Measurements from ENCODE around the gene GALNT9.

GALNT9 gene

DNA sequence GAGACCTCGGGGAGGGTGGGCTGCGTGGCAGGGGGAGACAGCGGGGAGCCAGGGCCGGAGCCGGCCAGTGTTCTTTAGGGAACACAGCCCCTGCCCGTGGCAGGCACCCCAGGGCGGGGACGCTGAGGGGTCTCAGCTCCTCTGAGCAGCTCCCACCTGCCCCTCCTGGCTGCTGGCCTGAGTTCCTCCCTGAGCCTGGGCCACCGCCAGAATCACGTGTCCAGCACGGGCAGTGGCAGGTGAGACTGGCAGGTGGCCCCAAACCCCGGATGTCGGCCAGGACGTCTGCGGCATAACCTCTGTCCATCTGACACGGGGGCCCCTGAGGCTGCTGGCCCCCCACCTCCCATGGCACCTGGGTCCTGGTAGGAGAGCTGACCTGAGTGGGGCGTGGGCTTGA, 160.0 kb downstream of the GALNT9 start:
- DNase-seq (ENCODE audit: low spot score) = no peak

DNA sequence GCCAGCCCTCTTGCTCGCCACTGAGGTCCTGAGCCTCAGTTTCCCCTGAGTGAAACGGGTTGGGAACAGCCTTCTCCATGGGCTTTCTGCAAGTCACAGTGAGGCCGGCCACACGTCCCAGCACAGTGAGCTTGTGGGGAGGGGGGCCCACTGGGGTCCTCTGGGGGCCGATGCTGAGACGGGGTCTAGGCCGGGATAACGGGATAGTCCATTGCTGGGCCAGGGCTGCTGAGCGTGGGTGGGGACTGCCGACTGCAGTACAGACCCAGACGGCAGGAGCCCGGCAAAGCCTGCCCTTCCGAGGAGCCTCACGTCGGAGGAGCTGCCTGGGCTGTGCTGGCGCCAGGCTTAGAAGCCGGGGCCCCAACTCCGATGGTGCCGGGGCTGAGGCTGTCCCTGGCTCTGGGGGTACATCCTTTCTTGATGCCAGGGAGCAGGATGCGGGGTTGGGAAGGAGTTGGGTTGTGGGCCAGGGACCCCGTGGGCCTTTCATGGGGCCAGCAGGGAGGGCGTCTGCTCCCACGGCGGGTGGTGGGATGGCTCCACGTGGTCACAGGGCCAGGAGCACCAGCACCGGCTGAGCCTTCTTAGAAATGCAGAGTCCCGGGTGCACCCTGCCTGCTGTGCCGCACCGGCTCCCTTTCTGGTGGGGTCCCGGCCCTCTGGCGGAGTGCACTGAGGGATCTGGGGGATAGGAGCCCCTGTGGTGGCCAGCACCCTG, 160.9 kb downstream of the GALNT9 start:
- DNase-seq (ENCODE audit: low spot score) = no peak

DNA sequence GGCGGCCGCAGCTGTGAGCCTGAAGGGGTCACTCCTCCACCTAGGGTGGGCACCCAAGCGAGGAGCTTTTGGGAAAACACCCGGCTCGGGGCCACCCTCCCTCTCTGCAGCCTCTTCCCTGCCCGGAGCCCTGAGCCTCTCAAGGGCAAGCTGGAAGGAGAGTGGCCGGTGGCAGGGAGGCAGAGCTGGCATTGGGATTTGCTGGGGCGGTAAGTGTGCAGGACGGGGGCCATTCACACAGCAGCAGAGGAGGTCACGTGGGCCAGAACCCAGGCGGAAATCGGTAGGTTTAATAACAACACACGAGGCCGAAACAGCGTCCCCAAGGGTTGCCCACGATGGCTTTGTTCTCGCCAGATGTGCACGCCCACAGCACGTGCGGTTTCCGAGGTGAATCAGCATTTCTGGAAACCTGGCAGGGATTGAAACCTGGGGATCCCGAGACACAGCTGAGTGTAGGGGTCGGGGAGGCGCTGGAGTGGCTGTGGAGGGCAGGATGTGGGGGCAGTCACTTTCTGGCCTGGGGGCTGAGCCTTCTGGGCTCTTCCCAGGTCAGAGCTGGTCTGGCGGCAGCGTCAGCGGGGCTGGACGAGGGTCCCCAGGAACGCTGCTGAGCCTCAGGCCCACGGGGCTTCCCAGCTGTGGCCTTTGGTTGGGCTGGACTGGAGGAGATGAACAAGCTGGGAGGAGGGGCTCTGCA, 161.6 kb downstream of the GALNT9 start:
- DNase-seq (ENCODE audit: low spot score) = no peak

DNA sequence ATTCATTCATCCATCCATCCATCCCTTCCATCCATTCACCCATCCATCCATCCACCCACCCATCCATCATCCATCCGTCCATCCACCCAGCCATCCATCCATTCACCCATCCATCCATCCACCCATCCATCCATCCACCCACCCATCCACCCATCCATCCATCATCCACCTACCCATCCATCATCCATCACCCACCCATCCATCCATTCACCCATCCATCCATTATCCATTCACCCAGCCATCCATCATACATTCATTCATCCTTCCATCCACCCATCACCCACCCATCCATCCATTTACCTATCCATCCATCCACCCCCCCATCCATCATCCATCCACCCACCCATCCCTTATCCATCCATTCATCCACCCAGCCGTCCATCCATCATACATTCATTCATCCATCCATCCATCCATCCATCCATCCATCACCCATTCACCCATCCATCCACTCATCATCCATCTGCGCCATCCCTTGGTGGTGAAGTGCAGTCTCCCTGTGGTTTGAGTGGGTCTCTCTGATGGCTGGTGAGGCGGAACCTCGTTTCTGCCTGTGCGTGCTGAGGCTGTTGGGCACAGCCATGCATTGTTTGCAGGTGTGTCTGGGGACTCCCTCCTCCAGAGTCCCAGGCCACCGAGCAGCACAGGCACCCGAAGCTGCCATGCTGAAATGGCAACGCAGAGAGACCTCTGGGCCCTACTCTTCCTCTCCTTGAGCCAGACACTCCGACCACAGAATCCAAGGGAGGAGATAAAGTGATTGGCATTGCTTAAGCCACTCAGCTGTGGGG, 162.4 kb downstream of the GALNT9 start:
- DNase-seq (ENCODE audit: low spot score) = no peak

DNA sequence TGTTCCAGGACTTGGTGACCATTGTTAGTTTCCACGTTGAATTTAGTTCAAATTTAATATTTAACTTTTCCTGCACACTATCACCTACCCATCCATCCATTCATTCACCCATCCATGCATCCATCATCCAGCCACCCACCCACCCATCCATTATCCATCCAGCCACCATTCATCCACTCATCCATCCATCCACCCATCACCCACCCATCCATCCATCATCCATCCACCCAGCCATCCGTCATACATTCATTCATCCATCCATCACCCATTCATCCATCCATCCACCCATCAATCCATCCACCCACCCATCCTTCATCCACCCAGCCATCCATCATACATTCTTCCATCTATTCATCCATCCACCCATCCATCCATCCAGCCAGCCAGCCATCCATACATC, 163.3 kb downstream of the GALNT9 start:
- no peak for DNase-seq (ENCODE audit: low spot score)

DNA sequence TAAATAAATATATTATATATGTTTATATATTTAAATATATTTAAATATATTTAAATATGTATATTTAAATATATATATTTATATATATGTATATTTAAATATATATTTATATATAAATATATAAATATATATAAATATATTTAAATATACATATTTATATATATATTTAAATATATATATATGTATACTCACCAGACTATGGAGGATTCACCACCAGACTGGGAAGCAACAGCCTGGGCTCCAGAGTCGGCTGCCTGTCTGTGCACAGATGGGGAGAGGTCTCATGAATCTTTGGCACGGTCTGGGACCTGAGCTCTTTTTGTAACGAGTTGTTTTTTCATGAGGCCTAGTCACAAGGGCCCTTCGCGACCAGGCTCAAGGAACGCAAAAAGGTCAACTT, 163.8 kb downstream of the GALNT9 start:
- DNase-seq (ENCODE audit: low spot score) = no peak

DNA sequence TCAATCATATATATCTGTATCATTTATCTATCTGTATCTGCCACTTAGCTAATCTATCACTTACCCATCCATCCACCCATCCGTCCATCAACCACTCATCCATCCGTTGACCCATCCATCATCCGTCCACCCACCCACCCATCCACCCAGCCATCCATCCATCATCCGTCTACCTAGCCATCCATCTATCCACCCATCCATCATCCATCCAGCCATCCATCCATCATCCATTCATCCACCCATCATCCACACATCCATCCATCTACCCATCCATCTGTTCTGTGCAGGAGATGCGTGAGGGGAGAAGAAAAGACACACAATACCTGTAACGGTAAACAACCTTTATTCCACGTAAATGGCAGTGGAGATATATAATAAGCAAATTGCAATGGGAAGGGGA, 165.0 kb downstream of the GALNT9 start:
- DNase-seq (ENCODE audit: low spot score) = no peak

DNA sequence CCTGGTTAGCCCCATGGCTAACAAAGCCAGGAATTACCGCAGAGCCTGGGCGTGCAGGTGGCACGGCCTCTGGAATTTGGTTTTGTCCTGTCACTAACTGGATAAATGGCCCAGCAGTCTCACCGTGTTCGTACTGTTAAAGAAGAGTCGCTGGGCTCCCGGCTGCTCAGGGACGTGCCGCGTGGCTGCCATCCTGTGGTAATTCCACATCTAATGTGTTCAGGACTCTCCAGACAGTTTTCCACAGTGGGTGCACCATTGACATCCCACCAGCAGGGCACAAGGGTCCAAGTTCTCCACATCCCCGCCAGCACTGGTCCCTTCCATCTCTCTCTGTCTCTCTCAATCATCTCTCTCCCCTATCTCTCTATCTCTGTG, 165.5 kb downstream of the GALNT9 start:
- DNase-seq (ENCODE audit: low spot score) = no peak

DNA sequence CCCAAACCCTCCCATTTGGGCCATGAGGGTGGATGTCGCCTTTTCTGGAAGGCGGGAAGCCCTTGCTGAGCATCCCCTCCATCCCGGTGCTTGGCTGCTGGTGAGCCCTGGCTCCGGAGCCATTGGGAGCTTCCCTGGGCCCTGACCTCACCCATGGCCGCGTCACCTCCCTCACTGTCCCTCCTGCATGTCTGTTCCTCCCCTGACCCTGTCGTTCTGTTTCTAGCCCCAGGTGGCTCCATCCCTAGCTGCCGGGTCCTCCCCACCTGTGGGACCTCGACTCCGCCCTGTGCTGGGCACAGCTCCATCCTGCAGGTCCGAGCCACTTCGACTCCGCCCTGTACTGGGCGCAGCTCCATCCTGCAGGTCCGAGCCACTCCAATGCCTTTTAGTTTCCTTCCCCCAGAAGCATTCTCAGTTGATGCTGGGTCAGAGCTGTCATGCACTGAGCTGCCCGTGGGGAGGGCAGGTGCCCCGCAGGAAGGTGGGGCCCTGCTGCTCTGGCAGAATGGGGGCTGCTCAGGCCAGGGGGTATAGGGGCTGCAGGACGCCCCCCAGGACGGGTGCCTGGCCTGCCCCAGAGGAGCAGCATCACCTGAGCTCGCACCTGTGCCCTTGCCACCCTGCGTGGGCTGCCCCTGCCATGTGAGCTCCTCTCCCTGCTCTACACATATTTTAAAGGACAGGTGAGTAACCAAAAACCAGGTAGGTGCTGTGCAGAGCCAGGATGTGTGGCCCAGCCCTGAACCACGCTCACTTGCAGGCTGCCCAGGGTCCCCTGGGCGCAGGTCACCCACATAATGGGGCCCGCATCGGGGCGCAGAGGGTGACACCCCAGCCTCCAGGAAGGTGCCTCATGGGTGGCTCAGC, 166.1 kb downstream of the GALNT9 start:
- DNase-seq (ENCODE audit: low spot score) = no peak

DNA sequence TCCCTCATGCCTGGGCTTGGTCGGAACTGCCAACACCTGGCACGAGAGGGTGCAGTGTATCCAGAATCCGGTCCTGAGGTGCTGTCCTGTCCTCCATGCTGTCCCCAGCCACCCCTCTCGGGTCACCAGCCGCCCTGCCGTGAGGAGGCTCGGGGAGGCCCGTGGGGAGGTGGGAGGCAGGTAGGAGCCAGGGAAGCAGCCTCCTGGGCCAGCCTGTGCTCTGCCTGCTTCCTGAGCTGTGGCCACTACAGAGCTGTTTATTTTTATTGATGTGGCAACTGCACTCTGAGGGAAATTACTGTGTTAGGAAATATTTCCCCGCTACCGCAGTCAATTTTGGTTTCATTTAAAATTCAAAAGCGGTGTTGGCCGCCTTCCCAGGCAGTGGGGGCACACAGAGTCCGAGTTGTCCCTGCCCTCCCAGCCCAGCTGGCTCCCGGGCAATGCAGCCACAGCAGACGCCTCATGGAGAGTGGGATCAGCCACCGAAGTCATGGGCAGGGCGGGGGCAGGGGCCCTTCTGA, 166.8 kb downstream of the GALNT9 start:
- no peak for DNase-seq (ENCODE audit: low spot score)

DNA sequence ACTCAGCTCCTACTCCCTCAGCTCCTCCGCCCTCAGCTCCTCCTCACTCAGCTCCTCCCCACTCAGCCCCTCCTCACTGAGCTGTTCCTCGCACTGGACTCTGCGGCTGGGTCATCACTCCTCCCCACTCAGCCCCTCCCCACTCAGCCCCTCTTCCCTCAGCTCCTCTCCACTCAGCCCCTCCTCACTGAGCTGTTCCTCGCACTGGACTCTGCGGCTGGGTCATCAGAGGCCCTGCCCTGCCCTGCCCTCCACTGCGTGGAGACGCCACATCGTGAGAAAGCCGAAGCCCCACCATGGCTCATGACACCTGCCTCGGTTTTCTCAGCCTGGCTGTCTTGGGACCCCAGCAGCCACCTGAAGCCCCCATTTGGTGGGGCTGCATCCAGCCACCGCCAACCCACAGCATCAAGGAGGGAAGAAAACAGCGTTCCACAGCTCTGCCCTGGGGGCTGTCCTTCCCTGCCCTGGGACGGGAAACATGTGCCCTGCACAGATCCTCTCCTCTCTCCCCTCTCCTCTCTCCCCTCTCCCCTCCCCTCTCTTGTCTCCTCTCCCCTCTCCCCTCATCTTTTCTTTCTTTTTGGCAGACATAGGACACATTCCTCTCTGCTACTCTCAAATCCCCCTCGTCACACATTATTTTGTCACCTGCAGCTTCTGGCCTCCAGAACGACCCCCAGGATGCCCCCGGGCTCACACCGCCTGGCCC, 167.4 kb downstream of the GALNT9 start:
- no peak for DNase-seq (ENCODE audit: low spot score)

DNA sequence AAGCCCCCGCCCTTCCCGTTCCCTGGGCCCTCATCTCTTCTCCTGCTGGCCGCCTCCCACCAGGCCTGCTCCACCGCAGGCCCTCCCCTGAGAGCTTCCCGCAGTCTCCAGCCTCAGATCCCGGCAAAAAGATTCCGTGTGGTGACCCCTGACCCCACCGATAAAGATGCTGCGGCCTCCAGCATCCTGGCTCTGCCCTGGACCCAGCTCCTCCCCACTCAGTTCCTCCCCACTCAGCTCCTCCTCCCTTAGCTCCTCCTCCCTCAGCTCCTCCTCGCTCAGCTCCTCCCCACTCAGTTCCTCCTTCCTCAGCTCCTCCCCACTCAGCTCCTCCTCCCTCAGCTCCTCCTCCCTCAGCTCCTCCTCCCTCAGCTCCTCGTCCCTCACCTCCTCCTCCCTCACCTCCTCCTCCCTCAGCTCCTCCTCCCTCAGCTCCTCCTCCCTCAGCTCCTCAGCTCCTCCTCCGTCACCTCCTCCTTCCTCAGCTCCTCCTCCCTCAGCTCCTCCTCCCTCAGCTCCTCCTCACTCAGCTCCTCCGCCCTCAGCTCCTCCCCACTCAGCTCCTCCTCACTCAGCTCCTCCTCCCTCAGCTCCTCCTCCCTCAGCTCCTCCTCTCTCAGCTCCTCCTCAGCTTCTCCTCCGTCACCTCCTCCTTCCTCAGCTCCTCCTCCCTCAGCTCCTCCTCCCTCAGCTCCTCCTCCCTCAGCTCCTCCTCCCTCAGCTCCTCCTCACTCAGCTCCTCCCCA, 168.2 kb downstream of the GALNT9 start:
- no peak for DNase-seq (ENCODE audit: low spot score)

DNA sequence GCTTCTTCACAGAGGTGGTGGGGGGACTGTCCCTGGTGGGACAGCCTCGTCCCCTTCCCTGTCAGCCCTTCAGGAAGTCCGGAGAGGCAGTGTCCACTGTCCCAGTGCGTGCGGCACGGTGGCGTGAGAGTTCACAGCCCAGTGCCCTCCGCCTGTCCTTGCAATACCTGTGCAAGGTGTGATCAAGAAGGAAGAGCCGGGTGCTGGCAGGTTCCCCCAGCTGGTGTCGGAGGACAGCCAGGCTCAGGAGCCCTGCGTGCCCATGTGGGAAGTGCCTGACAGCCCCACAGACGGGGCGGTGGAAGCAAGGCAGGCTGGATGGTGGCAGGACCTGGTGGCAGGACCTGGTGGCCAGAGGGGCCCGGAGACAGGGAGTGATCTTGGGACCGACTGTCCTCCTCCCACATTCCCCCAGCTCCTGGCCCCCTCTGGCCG, 168.8 kb downstream of the GALNT9 start:
- no peak for DNase-seq (ENCODE audit: low spot score)

DNA sequence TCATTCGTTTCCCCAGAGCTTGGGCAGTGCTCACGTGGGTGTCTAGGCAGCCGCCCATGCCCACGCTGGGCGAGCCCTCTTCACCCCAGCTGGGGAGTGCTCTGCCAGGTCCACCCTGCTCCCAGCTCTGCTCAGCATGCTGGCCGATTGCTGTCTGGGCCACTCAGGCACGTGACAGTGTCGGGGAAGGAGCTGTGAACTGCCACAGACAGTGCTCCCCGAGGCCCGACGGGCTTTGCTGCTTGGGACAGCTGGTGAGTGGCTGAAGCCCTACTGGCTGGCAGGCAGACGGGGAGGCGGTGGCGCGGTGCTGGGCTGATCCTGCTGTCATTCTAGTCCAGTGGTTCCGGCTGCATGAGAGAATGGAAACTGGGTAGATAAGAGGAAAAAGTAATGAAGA, 169.4 kb downstream of the GALNT9 start:
- DNase-seq (ENCODE audit: low spot score) = no peak

DNA sequence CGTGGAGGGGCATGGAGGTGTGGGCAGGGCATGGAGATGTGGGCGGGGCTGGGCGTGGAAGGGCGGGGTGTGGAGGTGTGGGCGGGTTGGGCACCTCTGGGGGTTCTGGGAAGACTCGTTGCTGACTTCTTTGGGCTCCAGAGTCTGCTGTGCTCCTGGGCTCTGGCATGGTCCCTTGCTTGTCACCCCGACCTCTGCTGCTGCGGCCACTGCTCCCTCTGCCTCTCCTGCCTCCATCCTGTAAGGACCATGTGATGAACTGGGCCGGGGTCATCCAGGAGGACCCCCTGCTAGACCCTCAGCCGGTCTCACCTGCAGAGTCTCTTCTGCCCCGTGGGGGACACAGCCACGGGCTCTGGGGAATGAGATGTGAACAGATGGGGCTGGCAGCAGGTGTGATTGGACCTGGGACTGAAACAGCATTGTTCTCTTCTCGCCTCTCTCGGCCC, 169.8 kb downstream of the GALNT9 start:
- DNase-seq (ENCODE audit: low spot score) = no peak

DNA sequence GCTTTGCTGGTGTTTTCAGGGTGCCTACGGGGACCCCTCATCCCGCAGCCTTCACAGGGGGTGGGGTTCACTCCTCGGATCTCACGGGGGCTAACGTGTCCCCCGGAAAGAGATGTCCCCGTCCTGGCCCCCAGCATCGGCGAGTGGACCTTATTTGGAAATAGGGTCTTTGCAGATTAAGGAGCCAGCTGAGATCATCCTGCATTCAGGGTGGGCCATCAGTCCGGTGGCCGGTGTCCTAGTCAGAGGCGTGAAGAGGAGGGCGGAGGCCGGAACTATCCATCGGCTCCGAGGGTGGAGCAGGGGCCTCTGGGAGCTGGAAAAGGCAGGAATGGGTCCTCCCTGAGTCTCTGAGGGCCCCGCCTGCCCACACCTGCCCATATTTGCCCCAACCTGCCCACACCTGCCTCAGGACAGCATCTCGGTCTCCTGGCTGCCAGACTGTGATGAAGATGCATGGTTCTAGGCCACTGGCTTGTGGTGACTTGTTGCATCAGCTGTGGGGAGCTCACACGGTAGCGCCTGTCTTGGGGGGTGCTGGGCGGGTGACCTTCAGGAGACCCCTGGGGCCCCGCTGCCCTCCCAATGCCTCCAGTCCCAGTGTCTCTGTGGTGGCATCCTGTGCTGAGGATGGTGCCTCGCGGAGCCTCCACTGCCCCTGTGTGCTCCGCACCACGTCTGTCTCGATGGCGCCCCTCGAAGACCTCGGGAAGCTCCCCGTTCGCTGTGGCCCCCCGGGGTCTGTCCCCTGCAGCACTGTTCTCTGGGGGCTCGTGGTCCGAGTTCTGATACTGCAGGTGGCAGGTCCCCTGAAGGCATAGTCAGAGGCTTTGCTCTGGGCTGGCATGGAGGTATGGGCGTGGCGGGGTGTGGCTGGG, 170.5 kb downstream of the GALNT9 start:
- no peak for DNase-seq (ENCODE audit: low spot score)

DNA sequence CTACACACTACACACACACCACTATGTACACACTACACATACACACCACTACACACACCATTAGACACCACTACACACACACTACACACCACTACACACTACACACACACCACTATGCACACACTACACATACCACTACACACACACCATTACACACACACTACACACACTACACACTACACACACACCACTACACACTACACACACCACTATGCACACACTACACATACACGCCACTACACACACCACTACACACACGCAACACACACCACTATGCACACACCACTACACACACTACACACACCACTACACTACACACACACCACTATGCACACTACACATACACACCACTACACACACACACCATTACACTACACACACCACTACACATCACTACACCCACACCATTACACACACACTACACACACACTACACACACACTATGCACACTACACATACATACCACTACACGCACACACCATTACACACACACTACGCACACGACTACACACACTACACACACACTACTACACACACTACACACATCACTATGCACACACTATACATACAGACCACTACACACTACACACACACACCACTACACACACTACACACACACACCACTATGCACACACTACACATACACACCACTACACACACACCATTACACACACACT, 171.5 kb downstream of the GALNT9 start:
- DNase-seq (ENCODE audit: low spot score) = no peak

DNA sequence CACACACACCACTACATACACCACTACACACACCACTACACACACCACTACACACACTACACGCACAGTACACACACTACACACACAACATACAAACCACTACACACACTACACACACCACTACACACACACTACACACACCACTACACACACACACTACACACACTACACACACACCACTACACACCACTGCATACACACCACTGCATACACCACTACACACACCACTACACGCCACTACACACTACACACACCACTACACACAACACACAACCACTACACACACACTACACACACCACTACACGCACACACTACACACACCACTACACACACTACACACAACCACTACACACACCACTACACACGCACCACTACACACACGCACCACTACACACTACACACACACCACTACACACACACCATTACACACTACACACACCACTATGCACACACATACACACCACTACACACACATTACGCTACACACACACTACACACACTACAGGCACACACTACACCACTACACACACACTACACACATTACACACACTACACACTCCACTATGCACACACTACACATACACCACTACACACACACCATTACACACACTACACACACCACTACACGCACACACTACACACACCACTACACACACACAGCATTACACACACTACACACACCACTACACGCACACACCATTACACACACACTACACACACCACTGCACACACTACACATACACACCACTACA, 172.6 kb downstream of the GALNT9 start:
- no peak for DNase-seq (ENCODE audit: low spot score)

Measured in kidney capillary endothelial cell (primary cell).